Esophagus mucosa (tissue), 1 donor: ENCODE results near the gene ITGB2. TPM values are rescaled to one million over a fixed set of nuclear protein-coding genes. Genes with fewer than 3 reads are reported as not detected.

ENCODE experiments used
- ATAC-seq: fragments of 200-7000 bp; cut with Tn5 transposase; one replicate; pipeline ENCODE4 v1.9.1; 2020
- total RNA-seq: library from RNA; stranded (reverse); gene quantifications from one replicate; pipeline ENCODE4 v1.2.4, GENCODE V29; 2023
- donor health status: DM: yes; HTN: yes; CAD: no.

Gene ITGB2
- total RNA-seq, 1 donor from 2014 or later = 7.1 TPM

DNA sequence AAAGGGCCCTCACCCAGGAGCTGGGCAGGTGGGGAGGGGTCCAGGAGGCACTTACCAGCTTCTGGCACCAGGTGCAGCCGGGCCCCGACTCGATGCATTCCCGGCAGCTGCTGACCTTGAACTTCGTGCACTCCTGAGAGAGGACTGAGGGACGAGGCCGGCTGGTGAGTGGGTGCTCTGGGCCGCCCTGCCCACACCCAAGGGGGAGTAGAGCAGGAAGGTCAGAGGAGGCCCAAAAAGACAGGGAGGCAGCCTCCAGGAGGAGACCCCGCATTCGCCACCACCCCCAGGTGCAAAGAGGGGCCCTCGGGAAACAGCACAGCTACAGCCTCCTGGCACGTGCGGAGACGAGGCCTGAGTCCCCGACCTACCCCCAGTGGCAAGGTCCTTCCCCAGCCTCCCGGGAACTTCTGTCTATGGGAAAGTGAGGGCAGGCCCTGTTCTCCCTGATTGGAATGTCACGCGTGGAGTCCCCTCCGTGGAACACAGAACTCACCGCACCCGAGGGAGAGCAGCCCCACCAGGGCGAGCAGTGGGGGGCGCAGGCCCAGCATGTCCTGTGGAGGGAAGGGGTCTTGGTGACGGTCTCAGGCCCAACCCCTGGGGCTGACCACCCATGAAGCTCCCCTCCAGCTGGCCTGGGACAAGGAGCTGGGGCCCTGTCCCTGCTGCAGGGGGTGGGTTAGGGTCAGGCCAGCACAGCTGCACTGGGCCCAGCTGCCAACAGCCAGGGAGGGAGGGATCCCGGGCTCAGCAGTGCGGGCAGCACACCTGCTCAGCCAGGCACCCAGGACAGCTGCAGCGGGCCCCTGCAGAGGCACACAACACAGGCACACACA is 10.3 kb downstream of the ITGB2 start:
- ATAC-seq = peak; percentile 2

DNA sequence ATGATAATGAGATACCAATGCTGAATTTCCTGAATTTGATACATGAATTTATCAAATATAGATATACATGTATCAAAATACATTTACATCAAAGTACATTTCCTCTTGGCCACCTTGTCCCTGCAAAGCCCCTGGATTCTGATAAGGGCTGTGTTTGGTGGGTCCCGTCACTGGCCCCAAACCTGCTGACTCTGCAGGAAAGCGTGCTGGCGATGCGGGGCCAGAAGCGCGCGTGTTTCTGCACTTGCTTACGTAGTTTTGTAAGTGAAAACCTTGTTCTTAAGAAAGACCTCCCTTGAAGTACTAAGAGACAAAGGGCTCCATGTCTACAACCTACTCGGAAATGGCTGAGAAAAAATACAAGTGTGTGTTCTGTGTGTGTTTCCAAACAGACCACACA is 11.0 kb downstream of the ITGB2 start:
- no peak for ATAC-seq

DNA sequence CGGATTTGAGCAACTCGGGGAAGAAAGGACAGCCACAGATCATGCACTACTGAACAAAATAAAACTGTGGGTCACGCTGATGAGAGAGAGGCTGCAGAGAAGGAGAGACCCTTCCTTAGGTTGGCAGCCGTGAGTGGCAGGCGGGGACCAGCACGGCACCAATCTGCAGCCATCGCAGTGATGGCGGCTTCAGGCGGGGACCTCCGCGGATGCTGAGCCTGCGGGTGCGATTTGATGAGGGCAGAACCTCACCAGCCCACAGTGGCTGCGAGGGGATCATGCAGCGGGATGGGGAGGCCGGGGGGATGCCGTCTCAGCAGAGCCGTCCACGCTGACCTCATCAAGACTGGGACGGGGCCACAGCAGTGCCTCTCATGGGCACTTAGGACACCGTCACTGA is 11.8 kb downstream of the ITGB2 start:
- ATAC-seq = no peak

DNA sequence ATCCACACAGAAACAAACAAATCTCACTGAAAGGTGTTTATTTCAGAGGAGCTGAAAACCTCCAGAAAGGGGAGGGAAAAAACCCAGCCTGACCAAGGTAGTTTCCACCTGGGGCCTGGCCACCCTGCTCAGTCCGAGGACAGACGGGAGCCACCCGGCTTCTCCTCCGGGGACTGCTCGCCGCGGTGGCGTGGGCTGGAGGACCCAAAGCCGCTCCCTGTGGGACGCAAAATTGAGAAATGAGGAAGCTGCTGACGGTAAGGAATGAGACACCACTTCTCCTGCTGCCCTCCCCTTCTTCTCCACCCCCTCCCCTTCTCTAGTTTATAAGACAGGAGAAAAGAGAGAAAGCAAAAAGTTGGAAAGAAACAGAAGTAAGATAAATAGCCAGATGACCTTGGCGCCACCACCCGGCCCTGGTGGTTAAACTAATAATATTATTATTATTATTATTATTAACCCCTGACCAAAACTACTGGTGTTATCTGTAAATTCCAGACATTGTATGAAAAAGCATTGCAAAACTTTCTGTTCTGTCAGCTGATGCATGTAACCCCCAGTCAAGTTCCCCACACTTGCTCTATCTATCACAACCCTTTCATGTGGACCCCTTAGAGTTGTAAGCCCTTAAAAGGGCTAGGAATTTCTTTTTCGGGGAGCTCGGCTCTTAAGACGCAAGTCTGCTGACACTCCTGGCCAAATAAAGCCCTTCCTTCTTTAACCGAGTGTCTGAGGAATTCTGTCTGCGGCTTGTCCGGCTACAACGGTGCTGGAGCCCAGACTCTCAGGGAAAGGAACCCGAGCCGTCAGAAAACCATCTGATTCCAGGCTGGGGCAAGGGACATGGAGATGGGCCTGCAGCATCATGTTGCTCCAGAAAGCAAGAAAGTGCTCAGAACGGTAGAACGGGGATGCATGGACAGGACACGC is 12.5 kb downstream of the ITGB2 start:
- no peak for ATAC-seq

DNA sequence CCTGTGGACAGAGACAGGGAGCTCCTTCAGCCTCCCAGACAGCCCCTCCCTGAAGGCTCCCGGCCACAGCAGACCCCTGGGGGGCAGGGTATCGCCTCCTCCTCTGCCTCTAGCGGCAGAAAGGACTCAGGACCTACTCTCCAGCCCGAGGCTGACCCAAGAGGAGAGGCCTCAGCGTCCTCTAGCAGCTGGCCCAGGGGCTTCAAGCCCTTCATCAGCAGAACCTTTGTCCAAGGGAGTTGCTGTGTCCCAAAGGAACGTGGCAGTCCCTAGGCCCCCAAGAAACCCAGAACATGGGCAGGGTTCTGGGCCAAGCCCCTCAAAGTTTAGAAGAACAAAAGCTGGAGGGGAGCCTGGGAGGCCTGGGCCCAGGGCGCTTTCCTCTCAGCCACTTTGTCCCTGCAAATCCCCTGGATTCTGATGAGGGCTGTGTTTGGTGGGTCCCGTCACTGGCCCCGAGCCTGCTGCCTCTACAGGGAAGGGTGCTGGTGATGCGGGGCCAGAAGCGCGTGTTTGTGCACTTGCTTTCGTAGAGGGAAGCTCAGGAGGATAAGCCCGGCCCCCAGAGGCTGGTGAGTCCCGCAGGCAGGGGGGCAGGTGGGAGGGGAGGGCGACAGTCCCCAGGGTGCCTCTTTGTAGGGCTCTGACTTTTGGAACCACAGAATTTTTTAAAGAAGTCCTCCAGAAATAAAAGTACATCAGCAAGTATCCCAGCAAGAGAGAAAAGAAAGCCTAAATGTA is 13.3 kb downstream of the ITGB2 start:
- no peak for ATAC-seq

DNA sequence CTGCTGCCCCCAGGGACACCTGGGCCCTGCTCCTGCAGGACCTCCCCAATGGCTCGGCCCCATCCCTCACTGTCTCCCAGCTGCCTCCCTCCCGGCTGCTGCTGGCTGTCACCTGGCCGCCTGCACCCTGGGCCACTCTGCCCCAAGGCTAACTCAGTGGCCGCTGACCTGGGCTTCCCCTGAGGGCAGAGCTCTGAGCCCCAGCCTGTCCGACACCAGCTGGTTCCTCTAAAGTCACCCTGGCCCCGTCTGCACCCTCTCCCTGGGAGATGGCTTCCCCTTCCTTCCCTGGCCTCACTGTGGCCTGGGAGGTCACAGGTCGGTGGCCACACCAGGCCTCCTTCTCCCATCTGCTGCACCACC is 15.0 kb downstream of the ITGB2 start:
- no peak for ATAC-seq

DNA sequence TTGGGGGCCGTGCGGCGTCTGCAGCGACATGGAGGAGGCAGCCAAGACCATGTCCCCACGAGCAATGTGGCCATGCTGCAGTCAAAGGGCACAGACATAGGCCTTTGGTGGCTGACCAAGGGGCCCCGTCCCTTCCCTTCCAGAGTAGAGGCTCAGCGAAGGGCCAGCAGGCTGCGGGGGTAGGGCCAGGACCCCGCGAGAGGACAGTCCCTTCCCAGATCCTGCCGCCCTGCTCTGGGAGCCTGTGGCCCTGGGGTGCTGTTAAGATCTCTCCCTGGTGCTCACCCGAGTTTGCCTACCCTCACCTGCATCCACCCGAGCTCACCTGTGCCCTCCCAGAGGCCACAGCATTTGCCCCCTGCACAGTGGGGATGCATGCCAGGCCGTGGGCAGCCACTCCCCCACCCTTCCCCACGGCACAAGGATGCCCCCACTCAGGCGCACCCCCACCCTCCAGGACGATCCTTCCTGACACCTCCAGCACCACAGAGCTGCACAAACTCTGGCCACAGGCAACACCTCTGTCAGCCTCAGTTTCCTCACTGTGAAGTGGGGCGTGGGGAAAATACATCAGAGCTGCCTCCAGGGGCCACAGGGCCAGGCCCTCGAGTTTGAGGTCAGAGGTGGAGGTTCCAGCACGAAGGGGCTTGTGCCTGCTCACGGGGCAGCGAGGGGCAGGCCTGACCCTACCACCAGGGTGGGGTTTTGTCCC is 15.5 kb downstream of the ITGB2 start:
- no peak for ATAC-seq

DNA sequence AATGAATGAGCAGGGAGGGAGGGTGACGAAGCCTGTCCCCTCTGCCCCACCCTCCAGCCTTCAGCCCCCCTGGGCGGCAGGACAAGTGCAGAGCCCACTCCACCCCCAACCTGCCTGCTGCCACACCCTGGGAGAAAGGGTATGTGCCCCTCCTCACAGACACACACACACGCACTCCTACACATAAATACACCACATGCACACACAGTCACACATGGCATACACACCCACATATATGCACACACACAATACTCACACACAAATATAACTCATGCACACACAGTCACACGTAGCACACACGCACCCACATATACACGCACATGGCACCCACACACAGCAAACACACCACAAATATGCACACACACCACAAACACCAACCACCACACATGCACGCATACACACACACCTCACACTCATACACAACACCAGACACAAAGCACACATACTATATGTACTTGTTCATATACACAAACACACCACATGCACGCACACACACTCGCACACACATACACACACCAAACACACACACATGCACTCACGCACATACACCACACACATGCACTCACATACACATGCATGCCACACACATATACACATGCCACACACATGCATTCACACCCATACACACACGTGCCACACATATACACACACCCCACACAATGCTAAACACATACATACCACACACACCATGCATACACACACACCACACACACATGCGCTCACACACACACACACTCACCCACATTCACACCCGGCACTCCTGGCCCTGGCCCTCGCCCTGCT is 16.4 kb downstream of the ITGB2 start:
- ATAC-seq = no peak

DNA sequence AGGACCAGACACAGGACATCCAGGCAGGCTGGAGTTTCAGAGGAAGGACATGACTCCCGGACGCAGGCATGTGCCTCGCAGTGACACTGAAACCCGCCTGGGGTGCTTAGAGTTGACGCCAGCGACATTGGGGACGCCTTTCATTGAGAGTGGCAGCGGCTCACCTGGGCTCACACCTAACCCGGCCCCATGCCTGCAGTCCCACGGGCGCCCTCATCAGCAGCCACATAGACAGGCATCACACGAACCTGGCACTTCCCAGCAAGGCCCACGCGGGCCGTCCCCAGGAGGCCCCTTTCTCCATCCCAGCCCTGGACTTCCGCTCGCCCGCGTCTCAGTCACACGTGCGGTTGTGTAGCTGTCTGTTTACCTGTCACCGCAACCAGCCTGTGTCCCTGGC is 17.0 kb downstream of the ITGB2 start:
- no peak for ATAC-seq

DNA sequence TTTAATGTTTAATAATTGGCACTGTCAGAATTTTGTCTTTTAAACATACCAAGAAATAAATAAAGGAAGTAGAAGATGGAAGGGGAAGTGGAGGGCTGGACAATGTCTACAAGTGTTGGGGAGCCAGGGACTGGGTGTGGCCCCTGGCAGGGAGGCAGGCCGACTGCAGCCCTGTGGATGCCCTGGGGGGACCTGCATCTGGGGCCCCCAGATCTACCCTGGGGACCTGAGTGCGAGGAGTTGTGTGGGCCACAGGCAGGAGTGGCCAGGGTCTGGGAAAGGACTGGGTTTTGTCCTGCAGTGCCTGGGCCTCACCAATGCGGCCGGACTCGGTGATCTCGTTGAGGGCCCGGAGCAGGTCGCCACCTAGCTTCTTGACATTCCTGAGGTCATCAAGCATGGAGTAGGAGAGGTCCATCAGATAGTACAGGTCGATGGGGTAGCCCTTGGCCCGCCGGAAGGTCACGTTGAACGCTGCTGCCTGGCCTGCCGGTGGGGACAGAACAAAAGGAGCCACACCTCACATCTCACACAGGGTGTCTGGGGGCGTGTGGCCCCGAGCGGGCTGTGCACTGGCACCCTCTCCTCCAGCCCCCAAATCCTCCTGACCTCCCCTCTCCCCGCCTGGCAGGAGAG is 17.5 kb downstream of the ITGB2 start:
- ATAC-seq = no peak

DNA sequence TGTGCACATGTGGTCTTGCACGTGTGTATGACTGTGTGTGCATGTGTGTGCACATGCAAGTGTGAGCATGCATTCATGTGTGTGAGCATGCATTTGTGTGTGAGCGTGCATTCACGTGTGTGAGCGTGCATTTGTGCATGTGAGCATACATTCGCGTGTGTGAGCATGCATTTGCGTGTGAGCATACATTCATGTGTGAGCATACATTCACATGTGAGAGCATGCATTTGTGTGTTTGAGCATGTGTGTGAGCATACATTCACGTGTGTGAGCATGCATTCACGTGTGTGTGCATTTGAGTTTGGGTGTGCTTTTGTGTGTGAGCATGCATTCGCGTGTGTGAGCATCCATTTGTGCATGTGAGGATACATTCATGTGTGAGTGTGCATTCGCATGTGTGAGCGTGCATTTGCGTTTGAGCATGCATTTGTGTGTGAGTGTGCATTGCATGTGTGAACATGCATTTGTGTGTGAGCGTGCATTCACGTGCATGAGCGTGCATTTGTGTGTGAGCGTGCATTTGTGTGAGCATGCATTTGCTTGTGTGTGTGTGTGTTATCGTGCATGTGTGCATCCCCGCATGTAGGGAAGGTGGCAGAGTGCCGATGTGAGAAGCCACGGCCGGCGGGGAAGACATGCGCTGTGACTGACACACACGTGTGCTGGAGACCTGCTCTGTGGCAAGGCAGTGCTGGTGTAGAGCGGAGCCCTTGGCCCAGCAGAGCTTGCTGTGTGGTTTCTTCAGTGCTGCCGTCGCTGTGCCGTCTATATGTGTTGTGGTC is 18.2 kb downstream of the ITGB2 start:
- no peak for ATAC-seq

DNA sequence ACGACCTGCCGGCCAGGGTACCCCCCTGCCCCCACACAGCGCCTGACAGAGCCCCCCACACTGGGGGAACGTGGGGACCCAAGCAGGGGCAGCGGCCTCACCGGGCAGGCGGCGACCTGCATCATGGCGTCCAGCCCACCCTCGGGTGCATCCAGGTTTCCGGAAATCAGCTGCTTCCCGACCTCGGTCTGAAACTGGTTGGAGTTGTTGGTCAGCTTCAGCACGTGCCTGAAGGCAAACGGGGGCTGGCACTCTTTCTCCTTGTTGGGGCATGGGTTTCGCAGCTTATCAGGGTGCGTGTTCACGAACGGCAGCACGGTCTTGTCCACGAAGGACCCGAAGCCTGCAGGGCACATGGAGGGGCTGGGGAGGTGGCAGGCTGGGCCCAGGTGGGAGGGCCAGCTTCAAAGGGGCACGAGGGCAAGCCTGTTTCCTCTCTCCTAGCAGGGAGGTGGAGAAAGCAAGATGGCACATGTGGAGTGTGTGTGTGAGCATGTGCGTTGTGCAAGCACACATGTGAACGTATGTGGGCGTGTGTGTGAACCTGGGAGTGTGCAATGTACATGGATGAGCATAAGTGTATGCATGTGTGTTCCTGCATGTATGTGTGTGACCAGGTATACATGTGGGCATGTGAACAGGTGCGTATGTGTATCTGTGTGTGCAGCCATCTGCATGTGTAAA is 19.2 kb downstream of the ITGB2 start:
- ATAC-seq = no peak

DNA sequence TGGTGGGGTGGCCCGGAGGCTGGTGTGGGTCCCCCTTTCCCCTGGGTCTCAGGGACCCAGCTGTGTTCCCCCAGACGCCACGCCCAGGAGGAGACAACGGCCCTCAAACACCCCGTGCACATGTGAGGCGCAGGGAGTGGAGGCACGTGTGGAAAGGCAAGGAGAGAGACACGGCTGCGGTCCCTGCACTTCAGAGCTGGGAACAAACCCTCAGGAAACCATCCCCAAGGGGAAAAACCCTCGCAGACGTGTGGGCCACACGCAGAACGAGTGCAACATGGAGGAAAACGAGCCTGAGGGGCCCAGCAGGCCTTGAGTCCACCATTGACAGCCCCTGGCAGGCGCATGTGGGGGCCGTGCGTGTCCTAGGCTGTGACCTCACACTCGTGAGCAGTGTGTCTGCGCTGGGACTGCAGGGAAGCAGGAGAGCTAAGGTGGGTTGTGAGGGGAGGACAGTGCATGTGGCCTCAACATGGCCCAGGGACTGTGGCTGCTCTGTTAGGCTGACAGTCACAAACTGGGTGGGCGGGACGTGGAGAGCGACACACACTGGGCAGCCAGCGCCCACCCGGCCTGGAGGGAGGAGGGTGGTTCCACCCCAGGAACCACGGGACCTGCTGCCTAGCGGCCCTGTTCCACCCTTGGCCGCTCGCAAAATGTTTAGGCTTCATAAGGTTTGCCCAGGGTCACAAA is 20.0 kb downstream of the ITGB2 start:
- no peak for ATAC-seq

DNA sequence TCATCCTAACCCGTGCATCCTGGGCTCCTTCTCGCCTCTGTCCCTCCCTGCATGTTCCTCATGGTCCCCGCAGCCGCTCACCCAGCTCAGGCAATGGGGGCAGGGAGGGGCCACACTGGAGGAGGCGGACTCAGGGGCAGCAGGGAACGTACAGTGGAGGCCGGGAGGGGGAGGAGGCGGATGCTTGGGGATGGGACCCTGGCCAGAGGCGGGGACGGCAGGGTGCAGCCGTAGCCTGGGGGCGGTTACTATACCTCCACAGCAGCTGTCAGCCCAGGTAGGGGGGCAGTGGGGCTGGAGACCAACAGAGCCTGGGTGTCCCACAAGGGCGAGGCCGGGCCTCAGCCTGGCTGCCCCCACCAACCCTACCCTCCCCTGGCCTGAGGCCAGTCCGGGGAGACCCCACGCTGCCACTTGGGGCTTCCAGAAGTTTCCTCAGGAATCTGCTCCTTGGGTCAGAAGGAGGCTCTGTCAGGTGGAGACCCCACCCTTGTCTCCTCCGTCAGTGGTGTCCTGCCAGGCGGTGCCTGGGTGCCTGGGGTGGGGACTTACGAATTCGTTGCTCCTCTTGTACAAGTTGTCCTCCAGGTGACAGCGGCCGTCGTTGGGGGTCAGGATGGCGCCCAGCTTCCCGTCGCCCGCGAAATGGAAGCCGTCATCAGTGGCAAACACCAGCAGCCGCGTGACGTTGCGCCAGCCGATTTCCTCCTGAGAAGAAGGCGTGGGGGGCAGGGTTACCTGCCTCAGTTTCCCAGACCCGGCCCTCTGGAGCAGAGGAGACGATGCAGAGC is 20.7 kb downstream of the ITGB2 start:
- ATAC-seq = no peak

DNA sequence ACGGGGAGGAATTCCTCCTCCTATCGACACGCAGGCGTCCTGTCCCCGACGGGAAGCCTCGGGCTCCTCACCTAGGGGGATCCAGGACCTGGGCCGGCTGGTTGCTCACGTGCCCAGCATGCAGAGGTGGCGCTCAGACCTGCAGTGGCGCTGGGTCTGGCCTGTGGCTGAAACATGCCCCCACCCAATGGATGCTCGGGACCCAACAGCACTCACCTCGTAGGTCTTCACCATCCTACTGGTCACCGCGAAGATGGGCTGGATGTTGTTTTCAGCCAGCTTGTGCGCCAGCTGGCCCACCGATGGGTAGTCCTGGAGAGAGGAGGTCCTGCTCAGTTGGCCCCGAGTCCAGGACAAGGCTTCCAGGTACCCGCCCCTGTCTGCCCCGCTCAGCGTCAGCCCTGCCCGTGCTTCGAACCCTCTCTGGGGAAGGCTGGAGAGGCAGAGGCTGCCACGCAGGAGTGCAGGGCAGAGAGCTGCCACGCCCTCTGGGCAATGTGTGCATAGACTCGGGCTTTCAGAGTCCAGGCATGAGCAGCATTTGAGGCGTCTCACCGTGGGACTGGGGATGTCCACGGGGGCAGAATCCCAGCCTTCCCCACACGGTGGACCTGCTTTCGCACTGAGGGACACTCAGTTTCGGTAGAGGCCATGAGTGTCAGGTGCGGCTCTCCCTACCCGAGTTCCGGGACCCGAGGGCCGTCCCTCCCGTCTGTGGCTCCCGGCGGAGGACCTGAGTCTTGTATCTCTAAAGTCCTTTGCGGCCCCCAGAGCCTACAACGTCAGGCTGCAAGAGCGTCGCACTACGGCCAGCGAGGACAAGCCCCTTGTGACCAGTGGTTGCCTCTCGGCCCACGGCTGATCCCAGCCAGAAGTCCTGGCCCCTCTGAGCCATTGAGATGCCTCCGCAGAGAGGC is 21.6 kb downstream of the ITGB2 start:
- no peak for ATAC-seq

DNA sequence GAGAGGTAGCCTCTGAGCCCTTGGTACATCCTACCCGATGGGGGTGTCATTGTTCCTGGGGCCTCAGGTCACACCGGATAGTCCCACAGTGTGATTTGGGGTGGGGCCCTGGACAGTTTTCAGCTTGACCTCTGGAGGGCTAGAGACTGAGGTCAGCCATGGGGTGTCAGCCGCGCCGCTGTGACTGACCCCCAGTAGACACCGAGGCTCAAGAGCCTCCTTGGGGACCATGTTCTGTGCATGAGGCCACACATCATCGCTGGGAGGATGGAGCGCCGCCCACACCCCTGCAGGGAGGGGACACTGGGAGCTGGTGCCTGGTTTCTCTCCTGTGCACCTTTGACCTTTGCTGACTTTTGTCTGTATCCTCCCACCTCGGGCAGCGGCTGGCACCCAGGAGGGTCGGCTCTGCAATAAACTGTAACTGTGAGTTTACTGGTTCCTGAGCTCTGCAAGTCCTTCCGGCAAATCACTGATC is 22.6 kb downstream of the ITGB2 start:
- ATAC-seq = no peak
